ENCODE data around the gene FGF5. TPM values are rescaled to one million over a fixed set of nuclear protein-coding genes. Genes with fewer than 3 reads are reported as not detected.

Gene FGF5
- total and polyA plus RNA-seq, 10 of the 15 experiments (the other 5 are each of a cell fraction or from before 2014, with no cell fraction given), result 0.87 to 7.4 (median 1.6) TPM

DNA sequence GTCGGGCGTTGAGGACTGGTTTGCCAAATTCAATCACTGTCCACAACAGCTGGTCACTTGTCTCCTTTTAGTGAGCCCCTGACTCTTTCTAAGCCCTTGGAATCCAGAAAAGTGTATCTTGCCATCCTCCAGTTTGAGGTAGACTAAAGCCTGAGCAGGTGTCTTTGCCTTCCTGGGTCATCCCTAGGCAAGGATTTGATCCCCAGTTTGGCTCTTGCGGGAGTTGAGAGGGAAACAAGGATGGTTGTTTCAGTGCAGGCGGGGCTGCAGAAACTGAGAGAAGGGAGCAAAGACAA, 2.2 kb upstream of the FGF5 start:
- POLR2A ChIA-PET, result interaction anchor here (0.8 kb wide), 1 partner anchor 13 kb away, joined by 3 read pairs; no protein-coding TSS in a partner anchor
- Histone ChIP-seq H3K4me1 (ENCODE audit: control insufficient read depth, insufficient read depth, low read length) (no peaks in the 10 kb centered on the region), H3K4me2 (ENCODE audit: control insufficient read depth, insufficient read depth) (no peak overlapping the region), H4K20me1 (ENCODE audit: control insufficient read depth, insufficient read depth) (no peaks in the 10 kb centered on the region; the same call in 1 of the 2 replicates), H3K27me3 (replicated peaks in 1 of 2; ENCODE audit: control insufficient read depth in 2 of 2, insufficient read depth in 2 of 2, low read length in 1 of 2) (peaks cover 11 to 30% of the 10 kb centered on the region in 2 experiments), H3K9me3 (replicated peaks; ENCODE audit: control insufficient read depth, insufficient read depth, low read length) (no peaks in the 10 kb centered on the region), H3K27ac (ENCODE audit: control insufficient read depth, insufficient read depth) (no peak overlapping the region), H3K9ac (ENCODE audit: control insufficient read depth, insufficient read depth, low read length) (no peak overlapping the region), H2AFZ (ENCODE audit: control insufficient read depth, low read depth, low read length) (no peak overlapping the region), H3K79me2 (ENCODE audit: control insufficient read depth, insufficient read depth, low read length) (no peaks in the 10 kb centered on the region), H3K36me3 (ENCODE audit: control insufficient read depth in 2 of 2, insufficient read depth in 2 of 2, low read length in 1 of 2) (no peaks in the 10 kb centered on the region), H3K4me3 (no peak overlapping the region)
- TF ChIP-seq NFYB (IDR thresholded peaks at IDR 0.05; ENCODE audit: insufficient read depth, low read depth, low read length) (no peak), ZBTB33 (IDR thresholded peaks at IDR 0.05) (no peak), E2F8 (IDR thresholded peaks at IDR 0.05; ENCODE audit: low read depth, partially characterized antibody) (no peak), BHLHE40 (IDR thresholded peaks at IDR 0.05; ENCODE audit: borderline replicate concordance in 1 of 2, low read depth in 2 of 2, low read length in 1 of 2) (no peak), ZBED1 (IDR thresholded peaks at IDR 0.05; ENCODE audit: borderline replicate concordance) (no peak)
- in situ Hi-C loops (cut with MboI), result no loop called here
- BruUV-seq (replicated peaks), result no TSS peak
- FAIRE-seq, result no peak
- RAD21 ChIA-PET (ENCODE audit: unreplicated experiment), result no interaction called here
- SMC1A ChIA-PET (ENCODE audit: uncharacterized antibody, unreplicated experiment), result no interaction called here
- ATAC-seq, result no peak
- 14% methylated on average over 4 of the region's 4 CpGs for WGBS (ENCODE audit: insufficient coverage, insufficient replicate concordance, low lambda C conversion rate, missing lambda C conversion rate)
- CTCF ChIA-PET, result interaction anchor here (1.0 kb wide), 1 partner anchor 98 kb away, joined by 4 read pairs; no protein-coding TSS in a partner anchor
- DNase-seq (ENCODE audit: low read depth, low spot score), result no peak
- intact Hi-C loops (cut with micrococcal nuclease; ENCODE audit: unreplicated experiment), result no loop called here
